K562 (cell line): Measurements from ENCODE around the gene RALGAPA2. TPM values are rescaled to one million over a fixed set of nuclear protein-coding genes. Genes with fewer than 3 reads are reported as not detected.
A peak's percentile ranks its signal among the peaks of the same experiment; 100 is the strongest.

Experiments
- ARID1B ChIP-seq: fragments of 450-650 bp; IDR thresholded peaks from 2 replicates; pipeline ENCODE4 v1.6.1; 2016; ENCODE audit warnings: antibody characterized with exemption, mild to moderate bottlenecking, inconsistent platforms
- DACH1 ChIP-seq: fragments of 450-650 bp; IDR thresholded peaks from 2 replicates; pipeline ENCODE4 v1.6.1; 2018; ENCODE audit not compliant: partially characterized antibody
- KLF16 ChIP-seq: IDR thresholded peaks from 2 replicates; pipeline ENCODE4 v1.6.1; 2016; ENCODE audit warnings: antibody characterized with exemption
- MED1 ChIP-seq: sonication (generic); formaldehyde crosslinking; IDR thresholded peaks from 2 replicates; pipeline ENCODE4 v1.8.1; 2023; ENCODE audit warnings: missing genetic modification reagents, borderline replicate concordance
- OTX1 ChIP-seq: fragments of 450-650 bp; formaldehyde crosslinking; IDR thresholded peaks from 2 replicates; pipeline ENCODE4 v1.4.0; 2022; ENCODE audit warnings: mild to moderate bottlenecking
- PHTF2 ChIP-seq: fragments of 250-450 bp; sonication (Bioruptor Pico); IDR thresholded peaks from 2 replicates; pipeline ENCODE4 v1.5.0; 2021; ENCODE audit warnings: mild to moderate bottlenecking
- SIRT6 ChIP-seq: IDR thresholded peaks from one replicate; pipeline ENCODE4 v1.6.1; 2012; ENCODE audit warnings: low read depth, mild to moderate bottlenecking, control low read depth, inconsistent platforms, low read length, moderate library complexity
- SMAD4 ChIP-seq: fragments of 250-450 bp; sonication (Bioruptor Pico); conservative IDR thresholded peaks from 2 replicates; pipeline ENCODE4 v1.8.0; 2021; ENCODE audit warnings: inconsistent platforms, mild to moderate bottlenecking, moderate library complexity
- SRSF3 ChIP-seq: fragments of 200-400 bp; formaldehyde crosslinking; IDR thresholded peaks from 2 replicates; pipeline ENCODE4 v1.6.1; 2016; ENCODE audit warnings: mild to moderate bottlenecking, low read length, moderate library complexity; ENCODE audit not compliant: insufficient read depth
- ZBTB17 ChIP-seq: fragments of 450-650 bp; formaldehyde crosslinking; IDR thresholded peaks from 2 replicates; pipeline ENCODE4 v1.4.0; 2020; ENCODE audit warnings: mild to moderate bottlenecking
- polyA plus RNA-seq, 8 experiments: library from polyadenylated mRNA; depleted of rRNA in 4 of 8; stranded (reverse) in 5 of 8; unstranded in 3 of 8; fragments of >200 nt; fragmentation: Nextera tagmentation in 2 of 8; fragmentation: Illumina TruSeq in 1 of 8; extraction: Ambion mirVana in 2 of 8; extraction: Trizol in 1 of 8; gene quantifications; 2 replicates each; pipeline versions ENCODE4 v1.2.1 to v1.2.3, GENCODE V29; 2011 to 2014; ENCODE audit warnings: inconsistent platforms in 1 of 8, missing spikeins in 1 of 8
- total RNA-seq, 7 experiments: library from RNA; depleted of rRNA in 6 of 7; stranded (reverse); fragments of >200 nt in 6 of 7; fragmentation: Illumina TruSeq in 2 of 7; extraction: Trizol in 2 of 7; gene quantifications; 2 replicates each; pipeline versions ENCODE4 v1.2.1 to v1.2.3, GENCODE V29; 2011 to 2021; ENCODE audit warnings: low replicate concordance in 1 of 7
- TF ChIP-seq, protein P1 (sequence below), 2 experiments: fragments of 450-650 bp; IDR thresholded peaks; 2 replicates each; pipeline ENCODE4 v1.6.1; 2018; ENCODE audit warnings: mild to moderate bottlenecking in 2 of 2, low read depth in 1 of 2; ENCODE audit not compliant: partially characterized antibody in 2 of 2
- TF ChIP-seq, protein P2 (sequence below): fragments of 450-650 bp; IDR thresholded peaks from 2 replicates; pipeline ENCODE4 v1.6.1; 2016
- TF ChIP-seq, protein P3 (sequence below): sonication (generic); formaldehyde crosslinking; IDR thresholded peaks from 2 replicates; pipeline ENCODE4 v1.8.0; 2022; ENCODE audit warnings: missing genetic modification reagents, mild to moderate bottlenecking, moderate library complexity, borderline replicate concordance
- TF ChIP-seq, protein P4 (sequence below): fragments of 450-650 bp; formaldehyde crosslinking; IDR thresholded peaks from 2 replicates; pipeline ENCODE4 v1.4.0; 2022; ENCODE audit warnings: missing genetic modification characterization
- TF ChIP-seq, protein P5 (sequence below): fragments of 450-650 bp; formaldehyde crosslinking; IDR thresholded peaks from 2 replicates; pipeline ENCODE4 v1.4.0; 2020; ENCODE audit warnings: mild to moderate bottlenecking, moderate library complexity
- TF ChIP-seq, protein P6 (sequence below): sonication (generic); formaldehyde crosslinking; IDR thresholded peaks from 2 replicates; pipeline ENCODE4 v1.8.0; 2022; ENCODE audit warnings: mild to moderate bottlenecking, missing genetic modification reagents, borderline replicate concordance

RALGAPA2 gene
- total and polyA plus RNA-seq, 9 of the 15 experiments (the other 6 are each of a cell fraction or from before 2014, with no cell fraction given): 0.35 to 2.7 (median 1.4) TPM

DNA sequence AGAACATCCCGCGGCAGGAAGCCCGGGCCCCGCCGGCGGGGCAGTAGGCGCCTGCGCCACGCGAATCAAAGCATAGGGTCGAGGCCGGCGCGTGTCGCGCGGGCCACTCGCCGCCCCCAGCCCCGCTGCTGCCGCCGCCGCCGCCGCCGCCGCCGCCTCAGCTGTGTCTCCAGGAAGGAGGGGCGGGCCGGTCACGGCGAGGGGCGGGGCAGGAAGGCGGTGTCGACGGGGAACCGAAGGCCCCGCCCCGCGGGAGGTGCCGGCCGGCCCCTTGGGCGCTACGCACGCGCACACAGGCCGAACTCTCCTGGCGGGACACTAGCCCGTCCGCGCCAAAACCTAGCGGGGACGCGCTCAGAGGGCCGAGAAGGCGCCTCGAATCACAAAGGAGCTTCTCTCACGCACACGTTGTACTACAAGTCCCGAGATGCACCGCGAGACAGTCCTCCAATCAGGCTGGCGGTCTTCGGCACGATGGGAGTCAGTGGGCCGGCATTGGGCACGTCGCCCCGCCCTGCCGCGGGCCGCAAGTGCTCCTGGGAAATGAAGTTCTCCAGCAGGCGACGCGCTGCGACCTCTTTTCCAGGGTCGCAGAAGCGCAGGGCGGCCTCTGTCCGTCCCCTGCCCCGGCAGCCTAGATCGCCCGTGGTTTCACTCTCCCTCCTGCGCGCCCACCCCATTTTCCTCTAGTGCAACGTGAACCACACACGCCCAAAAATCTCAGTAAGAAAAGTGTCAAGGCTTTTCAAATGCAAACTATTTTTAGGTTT lies at the start of gene RALGAPA2 (continued):
- TF ChIP-seq ZBTB17 (CRISPR knock-in tag) (no peak), OTX1 (no peak), SIRT6 (no peak), SMAD4 (CRISPR knock-in tag) (no peak), ARID1B (no peak), SRSF3 (no peak), PHTF2 (no peak), DACH1 (no peak), MED1 (CRISPR knock-in tag) (no peak), KLF16 (no peak)
- TF ChIP-seq, protein P1, sequence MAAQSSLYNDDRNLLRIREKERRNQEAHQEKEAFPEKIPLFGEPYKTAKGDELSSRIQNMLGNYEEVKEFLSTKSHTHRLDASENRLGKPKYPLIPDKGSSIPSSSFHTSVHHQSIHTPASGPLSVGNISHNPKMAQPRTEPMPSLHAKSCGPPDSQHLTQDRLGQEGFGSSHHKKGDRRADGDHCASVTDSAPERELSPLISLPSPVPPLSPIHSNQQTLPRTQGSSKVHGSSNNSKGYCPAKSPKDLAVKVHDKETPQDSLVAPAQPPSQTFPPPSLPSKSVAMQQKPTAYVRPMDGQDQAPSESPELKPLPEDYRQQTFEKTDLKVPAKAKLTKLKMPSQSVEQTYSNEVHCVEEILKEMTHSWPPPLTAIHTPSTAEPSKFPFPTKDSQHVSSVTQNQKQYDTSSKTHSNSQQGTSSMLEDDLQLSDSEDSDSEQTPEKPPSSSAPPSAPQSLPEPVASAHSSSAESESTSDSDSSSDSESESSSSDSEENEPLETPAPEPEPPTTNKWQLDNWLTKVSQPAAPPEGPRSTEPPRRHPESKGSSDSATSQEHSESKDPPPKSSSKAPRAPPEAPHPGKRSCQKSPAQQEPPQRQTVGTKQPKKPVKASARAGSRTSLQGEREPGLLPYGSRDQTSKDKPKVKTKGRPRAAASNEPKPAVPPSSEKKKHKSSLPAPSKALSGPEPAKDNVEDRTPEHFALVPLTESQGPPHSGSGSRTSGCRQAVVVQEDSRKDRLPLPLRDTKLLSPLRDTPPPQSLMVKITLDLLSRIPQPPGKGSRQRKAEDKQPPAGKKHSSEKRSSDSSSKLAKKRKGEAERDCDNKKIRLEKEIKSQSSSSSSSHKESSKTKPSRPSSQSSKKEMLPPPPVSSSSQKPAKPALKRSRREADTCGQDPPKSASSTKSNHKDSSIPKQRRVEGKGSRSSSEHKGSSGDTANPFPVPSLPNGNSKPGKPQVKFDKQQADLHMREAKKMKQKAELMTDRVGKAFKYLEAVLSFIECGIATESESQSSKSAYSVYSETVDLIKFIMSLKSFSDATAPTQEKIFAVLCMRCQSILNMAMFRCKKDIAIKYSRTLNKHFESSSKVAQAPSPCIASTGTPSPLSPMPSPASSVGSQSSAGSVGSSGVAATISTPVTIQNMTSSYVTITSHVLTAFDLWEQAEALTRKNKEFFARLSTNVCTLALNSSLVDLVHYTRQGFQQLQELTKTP (IDR thresholded peaks at IDR 0.05; ENCODE audit: low read depth in 1 of 2, partially characterized antibody in 2 of 2): peak in 1 of 2 experiments; percentile 94
- TF ChIP-seq, protein P2, sequence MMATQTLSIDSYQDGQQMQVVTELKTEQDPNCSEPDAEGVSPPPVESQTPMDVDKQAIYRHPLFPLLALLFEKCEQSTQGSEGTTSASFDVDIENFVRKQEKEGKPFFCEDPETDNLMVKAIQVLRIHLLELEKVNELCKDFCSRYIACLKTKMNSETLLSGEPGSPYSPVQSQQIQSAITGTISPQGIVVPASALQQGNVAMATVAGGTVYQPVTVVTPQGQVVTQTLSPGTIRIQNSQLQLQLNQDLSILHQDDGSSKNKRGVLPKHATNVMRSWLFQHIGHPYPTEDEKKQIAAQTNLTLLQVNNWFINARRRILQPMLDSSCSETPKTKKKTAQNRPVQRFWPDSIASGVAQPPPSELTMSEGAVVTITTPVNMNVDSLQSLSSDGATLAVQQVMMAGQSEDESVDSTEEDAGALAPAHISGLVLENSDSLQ: peak; percentile 12; the same call in 1 of the 2 replicates
- TF ChIP-seq, protein P3, sequence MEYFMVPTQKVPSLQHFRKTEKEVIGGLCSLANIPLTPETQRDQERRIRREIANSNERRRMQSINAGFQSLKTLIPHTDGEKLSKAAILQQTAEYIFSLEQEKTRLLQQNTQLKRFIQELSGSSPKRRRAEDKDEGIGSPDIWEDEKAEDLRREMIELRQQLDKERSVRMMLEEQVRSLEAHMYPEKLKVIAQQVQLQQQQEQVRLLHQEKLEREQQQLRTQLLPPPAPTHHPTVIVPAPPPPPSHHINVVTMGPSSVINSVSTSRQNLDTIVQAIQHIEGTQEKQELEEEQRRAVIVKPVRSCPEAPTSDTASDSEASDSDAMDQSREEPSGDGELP (CRISPR knock-in tag): peak; percentile 37; the same call in 1 of the 2 replicates
- TF ChIP-seq, protein P4, sequence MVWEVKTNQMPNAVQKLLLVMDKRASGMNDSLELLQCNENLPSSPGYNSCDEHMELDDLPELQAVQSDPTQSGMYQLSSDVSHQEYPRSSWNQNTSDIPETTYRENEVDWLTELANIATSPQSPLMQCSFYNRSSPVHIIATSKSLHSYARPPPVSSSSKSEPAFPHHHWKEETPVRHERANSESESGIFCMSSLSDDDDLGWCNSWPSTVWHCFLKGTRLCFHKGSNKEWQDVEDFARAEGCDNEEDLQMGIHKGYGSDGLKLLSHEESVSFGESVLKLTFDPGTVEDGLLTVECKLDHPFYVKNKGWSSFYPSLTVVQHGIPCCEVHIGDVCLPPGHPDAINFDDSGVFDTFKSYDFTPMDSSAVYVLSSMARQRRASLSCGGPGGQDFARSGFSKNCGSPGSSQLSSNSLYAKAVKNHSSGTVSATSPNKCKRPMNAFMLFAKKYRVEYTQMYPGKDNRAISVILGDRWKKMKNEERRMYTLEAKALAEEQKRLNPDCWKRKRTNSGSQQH: no peak
- TF ChIP-seq, protein P5, sequence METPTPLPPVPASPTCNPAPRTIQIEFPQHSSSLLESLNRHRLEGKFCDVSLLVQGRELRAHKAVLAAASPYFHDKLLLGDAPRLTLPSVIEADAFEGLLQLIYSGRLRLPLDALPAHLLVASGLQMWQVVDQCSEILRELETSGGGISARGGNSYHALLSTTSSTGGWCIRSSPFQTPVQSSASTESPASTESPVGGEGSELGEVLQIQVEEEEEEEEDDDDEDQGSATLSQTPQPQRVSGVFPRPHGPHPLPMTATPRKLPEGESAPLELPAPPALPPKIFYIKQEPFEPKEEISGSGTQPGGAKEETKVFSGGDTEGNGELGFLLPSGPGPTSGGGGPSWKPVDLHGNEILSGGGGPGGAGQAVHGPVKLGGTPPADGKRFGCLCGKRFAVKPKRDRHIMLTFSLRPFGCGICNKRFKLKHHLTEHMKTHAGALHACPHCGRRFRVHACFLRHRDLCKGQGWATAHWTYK (CRISPR knock-in tag): no peak
- TF ChIP-seq, protein P6, sequence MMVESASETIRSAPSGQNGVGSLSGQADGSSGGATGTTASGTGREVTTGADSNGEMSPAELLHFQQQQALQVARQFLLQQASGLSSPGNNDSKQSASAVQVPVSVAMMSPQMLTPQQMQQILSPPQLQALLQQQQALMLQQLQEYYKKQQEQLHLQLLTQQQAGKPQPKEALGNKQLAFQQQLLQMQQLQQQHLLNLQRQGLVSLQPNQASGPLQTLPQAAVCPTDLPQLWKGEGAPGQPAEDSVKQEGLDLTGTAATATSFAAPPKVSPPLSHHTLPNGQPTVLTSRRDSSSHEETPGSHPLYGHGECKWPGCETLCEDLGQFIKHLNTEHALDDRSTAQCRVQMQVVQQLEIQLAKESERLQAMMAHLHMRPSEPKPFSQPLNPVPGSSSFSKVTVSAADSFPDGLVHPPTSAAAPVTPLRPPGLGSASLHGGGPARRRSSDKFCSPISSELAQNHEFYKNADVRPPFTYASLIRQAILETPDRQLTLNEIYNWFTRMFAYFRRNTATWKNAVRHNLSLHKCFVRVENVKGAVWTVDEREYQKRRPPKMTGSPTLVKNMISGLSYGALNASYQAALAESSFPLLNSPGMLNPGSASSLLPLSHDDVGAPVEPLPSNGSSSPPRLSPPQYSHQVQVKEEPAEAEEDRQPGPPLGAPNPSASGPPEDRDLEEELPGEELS (CRISPR knock-in tag): no peak
